HG03354 (cell line): ENCODE measurements around the gene TMEM272.
"Not testable (repeated sequence)": the region's sequence is repeated elsewhere in the genome, so short reads cannot be mapped to it uniquely, and the experiment has no call there.

Source experiments
- ATAC-seq: cut with Tn5 transposase; IDR thresholded peaks from one replicate; pipeline ENCODE4 v1.9.1; 2021; ENCODE audit warnings: mild to moderate bottlenecking; ENCODE audit not compliant: unreplicated experiment, poor library complexity, severe bottlenecking

TMEM272 gene

GRCh38 chr13:51827254-51827653, 17.7 kb downstream of the TMEM272 start:
- no peak for ATAC-seq

GRCh38 chr13:51826606-51827005, 18.4 kb downstream of the TMEM272 start:
- no peak for ATAC-seq

- ATAC-seq: no peak
Observed at GRCh38 chr13:51825681-51826254, 19.2 kb downstream of the TMEM272 start.

- ATAC-seq: no peak
Observed at GRCh38 chr13:51825165-51825592, 19.8 kb downstream of the TMEM272 start.

- not testable (repeated sequence) for ATAC-seq
Observed at GRCh38 chr13:51824712-51825111, 20.3 kb downstream of the TMEM272 start.

- no peak for ATAC-seq
Observed at GRCh38 chr13:51823863-51824262, 21.1 kb downstream of the TMEM272 start.

- ATAC-seq: no peak
Observed at GRCh38 chr13:51823359-51823758, 21.6 kb downstream of the TMEM272 start.

GRCh38 chr13:51822106-51822815, 22.7 kb downstream of the TMEM272 start:
- no peak for ATAC-seq

- no peak for ATAC-seq
Observed at GRCh38 chr13:51821606-51822005, 23.4 kb downstream of the TMEM272 start.

GRCh38 chr13:51820016-51820597, 24.9 kb downstream of the TMEM272 start:
- ATAC-seq: no peak

GRCh38 chr13:51819544-51819943, 25.4 kb downstream of the TMEM272 start:
- no peak for ATAC-seq

- ATAC-seq: no peak
Observed at GRCh38 chr13:51818781-51819511, 26.0 kb downstream of the TMEM272 start.

GRCh38 chr13:51818276-51818675, 26.7 kb downstream of the TMEM272 start:
- no peak for ATAC-seq

GRCh38 chr13:51817717-51818116, 27.3 kb downstream of the TMEM272 start:
- ATAC-seq: no peak

GRCh38 chr13:51816604-51817249, 28.2 kb downstream of the TMEM272 start:
- no peak for ATAC-seq

GRCh38 chr13:51815848-51816247, 29.1 kb downstream of the TMEM272 start:
- no peak for ATAC-seq

GRCh38 chr13:51814825-51815650, 29.9 kb downstream of the TMEM272 start:
- ATAC-seq: peak; percentile 76

GRCh38 chr13:51814071-51814470, 30.9 kb downstream of the TMEM272 start:
- no peak for ATAC-seq

- peak; percentile 52 for ATAC-seq
Observed at GRCh38 chr13:51811920-51812451, 33.0 kb downstream of the TMEM272 start.
